Measurements from ENCODE around the gene SULF2.

Gene SULF2

DNA sequence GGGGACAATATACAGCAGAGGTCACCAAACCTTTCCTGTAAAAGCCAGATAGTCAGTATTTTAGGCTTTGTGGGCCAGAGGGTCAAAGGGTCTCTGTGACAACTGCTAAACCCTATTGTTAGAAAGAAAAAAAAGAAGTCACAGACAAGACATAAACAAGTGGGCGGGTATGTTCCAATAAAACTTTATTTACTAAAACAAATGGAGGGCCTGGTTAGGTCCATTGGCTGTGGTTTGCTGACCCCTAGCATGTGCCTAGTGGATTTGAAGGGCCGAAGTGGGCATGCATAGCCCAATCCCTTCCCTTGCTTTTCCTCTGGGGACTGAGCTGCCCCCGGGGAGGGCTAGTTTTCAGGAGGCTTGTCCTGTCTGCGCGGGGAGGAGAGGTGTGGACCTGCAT lies 78.9 kb downstream of the SULF2 start:
- DNase-seq = no peak

DNA sequence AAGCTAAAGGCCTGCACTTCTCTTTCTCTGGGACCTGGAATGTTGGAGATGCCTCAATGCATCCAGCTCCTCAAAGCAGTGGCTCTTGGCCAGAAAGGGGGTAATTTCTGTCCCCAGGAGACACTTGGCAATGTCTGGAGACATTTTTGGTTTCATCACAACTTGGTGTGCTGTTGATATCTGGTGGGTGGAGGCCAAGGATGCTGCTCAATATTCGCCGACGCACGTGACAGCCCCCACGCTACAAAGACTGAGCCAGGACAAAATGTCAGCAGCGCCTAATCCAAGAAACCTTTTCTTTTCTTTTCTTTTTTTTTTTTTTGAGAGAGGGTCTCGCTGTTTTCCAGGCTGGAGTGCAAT lies 79.8 kb downstream of the SULF2 start:
- DNase-seq = no peak

DNA sequence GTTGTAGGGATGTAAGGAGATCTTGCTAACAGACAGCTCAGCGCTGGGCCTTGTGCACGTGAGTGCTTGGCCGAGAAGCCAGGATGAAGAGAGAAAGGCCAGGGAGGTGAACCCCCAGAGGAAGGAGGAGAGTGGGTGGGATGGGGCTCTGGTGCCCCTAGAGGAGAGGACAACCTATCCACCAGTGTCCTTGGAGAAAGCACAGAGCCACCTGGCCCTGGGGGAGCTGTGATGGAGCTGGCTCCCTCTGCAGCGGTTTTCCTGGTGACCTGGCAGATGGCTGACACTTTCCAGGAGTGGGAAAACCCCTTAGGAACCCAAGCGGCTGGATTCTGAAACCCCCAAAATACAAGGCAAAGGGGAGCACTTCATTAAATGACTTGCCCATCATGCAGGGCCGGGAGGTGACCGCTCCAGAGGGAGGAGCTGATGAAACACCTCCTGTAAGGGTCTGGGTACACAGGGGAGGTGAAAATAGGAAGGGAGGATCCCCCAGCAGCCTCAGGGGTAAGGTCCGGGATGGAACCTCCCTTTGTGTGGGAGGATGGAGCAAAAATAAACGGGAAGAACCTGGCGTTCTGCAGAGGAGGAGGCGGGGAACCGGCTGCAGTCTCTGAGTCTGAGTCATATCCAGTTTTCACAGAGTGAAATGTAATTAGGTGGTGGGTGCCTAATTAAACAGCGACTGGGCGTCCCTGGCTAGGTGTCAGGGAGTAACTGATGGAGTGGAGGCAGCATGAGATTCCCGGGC lies 80.4 kb downstream of the SULF2 start:
- no peak for DNase-seq

DNA sequence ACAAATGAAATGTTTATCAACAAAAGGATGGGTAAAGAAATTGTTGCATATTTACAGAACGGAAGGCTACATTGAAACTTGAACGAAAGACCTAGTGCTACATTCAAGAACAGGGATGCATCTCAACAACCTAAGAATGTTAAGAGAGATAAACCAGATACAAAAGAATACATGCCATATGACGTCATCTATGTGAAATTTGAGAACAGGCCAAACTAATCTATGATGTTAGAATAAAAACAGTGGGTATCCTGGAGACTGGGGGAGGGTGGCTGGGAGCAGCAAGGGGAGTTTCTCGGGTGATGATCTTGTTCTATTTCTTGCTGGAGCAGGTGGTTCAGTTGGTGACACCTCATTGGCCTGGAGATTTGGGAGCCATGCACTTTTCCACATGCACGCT lies 81.5 kb downstream of the SULF2 start:
- DNase-seq = no peak

- DNase-seq = no peak
Observed at GRCh38 chr20:47701612-47702011, 83.7 kb downstream of the SULF2 start.

- DNase-seq = no peak
Observed at GRCh38 chr20:47700327-47700726, 85.0 kb downstream of the SULF2 start.

DNA sequence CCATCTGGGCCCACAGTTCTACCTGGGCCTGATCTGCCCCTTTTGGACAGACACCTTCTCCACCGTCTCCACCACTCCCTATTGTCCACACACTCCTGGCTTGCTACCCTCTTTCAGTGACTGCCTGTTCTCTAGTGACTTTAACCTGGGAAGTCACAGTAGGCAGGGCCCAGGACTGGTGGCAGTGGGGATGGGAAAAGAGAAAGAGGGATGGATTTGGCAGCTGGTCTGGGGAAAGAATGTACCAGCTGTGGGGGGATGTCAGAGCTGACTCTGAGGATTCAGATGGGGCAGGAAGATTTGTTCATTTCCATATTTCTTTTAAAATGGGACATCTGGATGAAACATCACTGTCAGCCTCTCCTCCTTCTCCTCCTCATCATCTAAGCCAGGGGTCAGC lies 85.5 kb downstream of the SULF2 start:
- no peak for DNase-seq

GRCh38 chr20:47698142-47698541 lies 87.1 kb downstream of the SULF2 start:
- DNase-seq = no peak

DNA sequence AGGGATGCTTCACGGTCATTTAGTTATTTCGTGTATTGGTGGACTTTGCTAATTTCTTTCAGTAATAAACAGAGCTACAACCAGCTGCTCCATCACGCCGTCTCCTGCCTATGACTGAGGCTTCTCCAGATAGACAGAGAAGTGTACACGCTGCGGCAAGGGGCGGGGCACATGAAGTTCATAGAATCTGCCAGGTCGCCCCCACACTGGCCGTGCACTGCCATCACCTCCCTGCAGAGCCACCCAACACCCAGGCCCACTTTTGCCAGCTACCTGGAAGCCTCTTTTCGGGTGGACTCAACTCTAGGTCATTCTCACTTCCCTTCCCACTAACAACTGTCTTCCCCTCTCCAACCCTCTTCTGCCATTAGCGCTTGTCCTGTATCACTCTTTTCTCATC lies 88.4 kb downstream of the SULF2 start:
- DNase-seq = no peak

DNA sequence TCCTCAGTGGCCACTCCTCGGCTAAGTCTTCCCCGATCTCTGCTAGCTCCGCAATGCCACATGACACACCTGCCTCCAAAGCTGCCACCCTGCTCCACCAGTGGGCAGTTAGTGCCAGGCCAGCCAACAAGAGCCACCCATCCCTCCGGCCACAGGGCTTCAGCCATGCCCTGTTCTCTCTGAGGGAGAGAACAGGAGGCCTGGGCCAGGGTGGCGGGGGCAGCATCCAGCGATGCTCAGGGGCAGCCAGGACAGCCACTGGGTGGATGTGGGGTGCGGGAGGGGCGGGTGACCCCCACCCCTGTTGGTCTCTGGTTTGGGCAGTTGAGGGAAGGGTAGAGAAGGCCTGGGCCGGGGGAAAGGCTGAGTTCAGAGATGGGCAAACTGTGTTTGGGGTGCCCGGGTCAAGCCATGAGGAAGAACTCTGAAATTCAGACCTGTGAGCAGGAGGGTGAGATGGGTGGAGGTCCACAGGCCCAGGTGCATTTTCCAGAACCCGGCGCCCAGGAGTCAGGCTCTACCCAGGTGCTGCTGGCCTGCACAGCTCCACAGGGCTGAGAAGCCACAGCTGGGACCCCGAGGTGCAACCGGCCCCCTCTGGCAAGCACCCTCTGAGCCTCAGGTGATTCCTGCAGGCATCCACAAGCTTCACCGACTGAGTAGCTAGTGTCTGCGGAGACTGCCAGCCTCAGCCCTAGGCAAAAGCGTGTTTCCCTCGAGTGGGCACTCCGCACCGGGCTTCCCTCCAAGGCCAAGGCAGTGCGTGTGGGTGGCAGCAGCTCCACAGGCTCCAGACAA lies 91.1 kb downstream of the SULF2 start:
- no peak for DNase-seq

DNA sequence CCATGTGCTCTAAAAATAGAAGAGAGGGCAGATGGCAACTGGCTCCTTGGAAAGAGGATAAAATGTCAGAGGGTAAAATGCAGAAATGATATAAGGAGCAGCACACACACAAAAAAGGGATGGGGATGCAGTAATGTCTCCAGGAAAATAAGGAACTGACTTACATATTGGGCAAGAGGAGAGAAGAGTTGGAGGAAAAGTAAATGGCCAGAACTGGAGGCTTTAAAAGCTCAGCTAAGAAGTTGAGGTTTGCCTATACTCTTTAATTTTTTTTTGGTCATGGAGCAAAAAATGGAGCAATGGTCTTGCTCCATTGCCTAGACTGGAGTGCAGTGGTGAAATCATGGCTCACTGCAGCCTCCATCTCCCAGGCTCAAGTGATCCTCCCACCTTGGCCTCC lies 93.7 kb downstream of the SULF2 start:
- DNase-seq = no peak

DNA sequence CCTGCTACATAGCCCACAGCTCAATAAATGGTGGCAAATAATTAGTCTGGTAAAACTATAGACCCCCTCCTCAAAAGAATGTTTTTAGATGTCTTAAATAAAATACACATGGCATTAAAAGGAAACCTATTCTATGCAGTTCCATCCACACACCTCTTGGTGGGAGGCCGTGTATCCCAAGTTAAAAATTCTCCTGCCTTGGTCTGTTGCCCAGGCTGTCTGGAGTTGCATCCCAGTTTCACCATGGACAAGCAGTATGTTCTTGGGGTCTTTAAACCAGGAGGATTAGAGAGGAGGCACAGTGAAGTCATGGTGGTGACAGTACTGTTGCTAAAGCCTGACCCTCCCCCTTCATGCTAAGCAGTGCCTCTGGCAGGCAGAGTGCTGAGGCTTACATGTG lies 95.5 kb downstream of the SULF2 start:
- DNase-seq = no peak

DNA sequence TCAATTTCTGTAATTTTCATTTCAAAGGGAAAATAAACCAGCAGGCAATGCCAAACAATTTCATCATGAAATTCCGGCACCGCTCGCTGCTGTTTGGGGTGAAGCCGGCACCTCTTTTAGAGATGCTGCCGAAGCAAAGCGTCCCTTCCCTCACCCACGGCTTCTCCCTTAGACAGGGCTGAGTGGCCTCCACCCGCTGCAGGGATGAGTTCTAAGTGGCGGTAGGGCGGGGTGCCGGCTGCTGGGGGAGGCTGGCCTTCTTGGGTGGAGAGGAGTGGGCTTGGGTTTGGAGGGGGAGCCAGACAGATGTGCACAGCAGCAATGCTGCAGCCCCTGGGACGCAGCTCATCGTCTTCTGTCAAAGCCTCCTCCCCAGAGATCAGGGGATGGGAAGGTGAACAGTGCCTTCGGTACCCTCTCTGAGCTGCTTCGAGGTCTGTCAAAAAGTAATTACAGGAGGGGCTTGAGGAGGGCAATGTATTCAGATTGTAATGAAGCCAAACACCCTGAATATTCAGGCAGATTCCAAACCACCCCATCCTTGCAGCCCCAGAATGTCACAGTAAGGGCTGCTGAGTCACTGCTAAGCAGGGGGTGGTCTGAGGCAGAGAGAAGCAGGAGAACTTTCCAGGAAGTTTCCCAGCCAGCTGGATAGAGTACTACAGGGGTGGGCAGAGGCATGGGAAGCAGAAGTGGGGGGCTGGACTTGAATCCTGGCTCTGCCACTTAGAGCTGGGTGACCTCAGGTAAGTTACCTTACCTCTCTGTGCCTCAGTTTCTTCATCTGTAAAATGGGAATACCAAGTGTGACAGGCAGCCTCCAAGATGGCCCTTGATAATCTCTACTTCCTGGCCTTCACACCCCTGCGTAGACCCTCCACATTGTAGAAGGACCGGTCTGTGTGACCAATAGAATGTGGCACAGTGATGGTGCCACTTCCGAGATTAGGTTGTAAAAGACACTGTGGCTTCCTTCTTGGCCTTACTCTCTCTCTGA lies 96.6 kb downstream of the SULF2 start:
- DNase-seq = no peak

- DNase-seq = no peak
Observed at GRCh38 chr20:47687095-47687987, 97.9 kb downstream of the SULF2 start.

GRCh38 chr20:47686545-47686944 lies 98.7 kb downstream of the SULF2 start:
- no peak for DNase-seq

- no peak for DNase-seq
Observed at GRCh38 chr20:47684306-47685080, 100.8 kb downstream of the SULF2 start.

DNA sequence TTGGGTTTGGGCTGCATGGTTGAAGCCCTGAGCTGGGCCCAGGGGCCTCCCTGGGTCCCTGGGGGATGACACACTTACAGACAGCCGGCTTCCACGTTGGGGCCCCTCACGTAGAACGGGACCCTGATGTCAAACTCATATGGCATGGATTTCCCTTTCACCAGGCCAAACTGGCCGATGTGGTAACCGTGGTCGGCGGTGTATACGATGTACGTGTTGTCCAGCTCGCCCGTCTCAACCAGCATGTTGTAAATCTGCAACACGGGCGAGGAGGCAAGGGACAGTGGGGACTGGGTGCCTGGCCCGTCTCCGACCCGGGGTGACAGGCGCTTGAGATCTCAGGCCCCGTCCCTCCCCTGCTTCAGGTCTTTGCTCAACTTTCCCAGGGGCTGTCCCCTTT lies 102.4 kb downstream of the SULF2 start:
- DNase-seq = no peak

DNA sequence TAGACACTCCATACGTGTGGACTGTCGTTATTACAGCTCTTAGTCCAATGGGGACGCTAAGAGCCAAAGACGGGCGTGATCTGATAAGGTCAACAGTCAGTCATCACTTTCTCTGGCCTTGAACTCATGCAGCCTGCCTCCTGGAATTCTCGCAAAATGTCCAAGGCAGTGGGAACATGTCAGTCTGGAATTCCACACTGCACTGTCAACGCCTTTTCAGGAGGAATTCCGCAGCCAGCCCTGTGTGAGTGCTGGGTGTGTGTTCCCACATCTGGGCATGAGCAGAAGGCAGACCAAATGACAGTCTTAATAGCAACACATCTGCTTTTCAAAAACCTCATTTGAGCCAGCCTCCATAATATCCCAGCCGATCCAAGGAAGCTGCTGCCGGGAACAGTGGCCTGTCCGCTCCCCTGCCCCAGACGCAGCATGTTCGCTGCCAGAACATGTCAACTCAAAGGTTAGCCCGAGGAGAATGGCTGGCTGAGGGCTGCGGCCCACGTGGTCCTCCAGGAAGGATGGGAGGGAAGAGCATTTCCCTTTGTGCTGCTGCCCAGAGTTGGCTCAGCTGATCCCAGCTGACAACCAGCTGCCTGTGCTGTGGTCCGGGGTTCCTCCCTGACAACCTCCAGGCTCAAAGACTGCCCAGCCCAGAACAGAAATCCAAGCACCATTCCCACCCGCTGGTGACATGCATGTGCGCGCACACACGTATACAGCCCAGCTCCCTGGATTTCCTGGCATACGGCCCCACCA lies 103.1 kb downstream of the SULF2 start:
- no peak for DNase-seq

GRCh38 chr20:47680804-47681529 lies 104.3 kb downstream of the SULF2 start:
- DNase-seq = no peak

- DNase-seq = no peak
Observed at GRCh38 chr20:47679462-47679861, 105.8 kb downstream of the SULF2 start.

Data from 8988T (cell line).